ENCODE data around the gene NPTX1.

The NPTX1 gene

GRCh38 chr17:80503031-80503430 lies 26.6 kb upstream of the NPTX1 start:
- no peak for DNase-seq

GRCh38 chr17:80502578-80502877 lies 26.1 kb upstream of the NPTX1 start:
- DNase-seq: no peak

- DNase-seq: peak; percentile 46
Measured at GRCh38 chr17:80501741-80502577, 25.6 kb upstream of the NPTX1 start.

- peak; percentile 44 for DNase-seq
Measured at GRCh38 chr17:80499961-80500665, 23.7 kb upstream of the NPTX1 start.

- no peak for DNase-seq
Measured at GRCh38 chr17:80499560-80499959, 23.2 kb upstream of the NPTX1 start.

- no peak for DNase-seq
Measured at GRCh38 chr17:80498920-80499410, 22.6 kb upstream of the NPTX1 start.

- DNase-seq: peak; percentile 91
Measured at GRCh38 chr17:80498242-80498919, 22.0 kb upstream of the NPTX1 start.

GRCh38 chr17:80497726-80498241 lies 21.4 kb upstream of the NPTX1 start:
- no peak for DNase-seq

GRCh38 chr17:80494547-80494946 lies 18.1 kb upstream of the NPTX1 start:
- no peak for DNase-seq

- DNase-seq: no peak
Measured at GRCh38 chr17:80492343-80493136, 16.1 kb upstream of the NPTX1 start.

- peak; percentile 84 for DNase-seq
Measured at GRCh38 chr17:80491478-80492342, 15.3 kb upstream of the NPTX1 start.

GRCh38 chr17:80487511-80487910 lies 11.1 kb upstream of the NPTX1 start:
- no peak for DNase-seq

- peak; percentile 50 for DNase-seq
Measured at GRCh38 chr17:80486692-80487091, 10.3 kb upstream of the NPTX1 start.

- peak; percentile 52 for DNase-seq
Measured at GRCh38 chr17:80485846-80486245, 9.4 kb upstream of the NPTX1 start.

- no peak for DNase-seq
Measured at GRCh38 chr17:80482555-80483308, 6.3 kb upstream of the NPTX1 start.

GRCh38 chr17:80482058-80482318 lies 5.6 kb upstream of the NPTX1 start:
- no peak for DNase-seq

- no peak for DNase-seq
Measured at GRCh38 chr17:80481284-80482057, 5.1 kb upstream of the NPTX1 start.

GRCh38 chr17:80480248-80480647 lies 3.8 kb upstream of the NPTX1 start:
- DNase-seq: no peak

GRCh38 chr17:80479246-80479566 lies 2.8 kb upstream of the NPTX1 start:
- no peak for DNase-seq

GRCh38 chr17:80478487-80479245 lies 2.3 kb upstream of the NPTX1 start:
- no peak for DNase-seq
